ENCODE measurements around the gene STAB1. TPM values are rescaled to one million over a fixed set of nuclear protein-coding genes. Genes with fewer than 3 reads are reported as not detected.

The STAB1 gene
- total and polyA plus RNA-seq, 2 of the 8 experiments (the other 6 are each of a cell fraction or from before 2014, with no cell fraction given): 1.0 to 1.9 TPM

- H3K9me3 ChIP-seq (ENCODE audit: insufficient read depth in 2 of 2, low read depth in 1 of 2, low read length in 1 of 2): no peaks in the 10 kb centered on the region
- no peak overlapping the region for H4K5ac ChIP-seq (ENCODE audit: insufficient read length, low read depth, low read length)
- H3K9ac ChIP-seq (replicated peaks in 1 of 4; ENCODE audit: extremely low read depth in 1 of 4, low read depth in 3 of 4, low read length in 3 of 4): no peak overlapping the region
- DNase-seq (ENCODE audit: low read depth in 1 of 2, low spot score in 2 of 2): no peak
- H3K23me2 ChIP-seq (ENCODE audit: low read depth, low read length): no peaks in the 10 kb centered on the region
- no peak overlapping the region for H3K14ac ChIP-seq (ENCODE audit: insufficient read length)
- no peak overlapping the region for H2AFZ ChIP-seq (ENCODE audit: low read length)
- no peak overlapping the region for H3K18ac ChIP-seq (ENCODE audit: extremely low read depth, low read length)
- no peak overlapping the region for H2AK5ac ChIP-seq (ENCODE audit: low read depth, low read length)
- FAIRE-seq: no peak
- H3K36me3 ChIP-seq (ENCODE audit: control insufficient read depth in 2 of 4, insufficient read depth in 4 of 4, low read length in 3 of 4): peaks cover 27 to 62% (median 42%) of the 10 kb centered on the region in 4 experiments
- H2BK20ac ChIP-seq (ENCODE audit: low read length): no peak overlapping the region
- H4K8ac ChIP-seq (ENCODE audit: extremely low read depth, insufficient read depth, low read length): no peak overlapping the region
- peaks cover 0 to 3% (median 0%) of the 10 kb centered on the region in 4 experiments; a peak in 1 of 7 replicates for H3K4me1 ChIP-seq (replicated peaks in 1 of 4; ENCODE audit: control insufficient read depth in 3 of 4, insufficient read depth in 4 of 4, low read length in 3 of 4)
- no peak overlapping the region for H3K4ac ChIP-seq (replicated peaks; ENCODE audit: insufficient read length, low read depth, low read length)
- no peaks in the 10 kb centered on the region for H3K27me3 ChIP-seq (replicated peaks in 1 of 4; ENCODE audit: control insufficient read depth in 3 of 4, extremely low read depth in 1 of 4, insufficient read depth in 3 of 4, low read length in 3 of 4)
- H3K4me2 ChIP-seq (ENCODE audit: insufficient read depth in 1 of 2, low read depth in 2 of 2, low read length in 2 of 2): no peak overlapping the region
- no peak overlapping the region for H3K56ac ChIP-seq (replicated peaks; ENCODE audit: insufficient read length, low read depth, low read length)
- no peak overlapping the region for H2BK5ac ChIP-seq (ENCODE audit: low read depth, low read length)
- no peak overlapping the region for H3K23ac ChIP-seq (ENCODE audit: insufficient read length)
- no peak overlapping the region for H2BK15ac ChIP-seq (ENCODE audit: low read length)
- no peak overlapping the region for H3K27ac ChIP-seq (ENCODE audit: low read depth, low read length)
- ChIA-PET CTCF (ENCODE audit: partially characterized antibody) (no interaction called here), POLR2A (ENCODE audit: partially characterized antibody) (interaction anchor here (0.8 to 3.5 kb wide), 5 partner anchors 8 to 57 kb away, joined by 3 to 16 read pairs (median 16); partner anchors contain the start of gene UQCC5)
- H3K79me1 ChIP-seq (ENCODE audit: low read depth, low read length): peaks cover 9% of the 10 kb centered on the region
- H3K79me2 ChIP-seq (ENCODE audit: control insufficient read depth in 1 of 2, insufficient read depth in 2 of 2, low read length in 2 of 2): 0 out of 4 replicates have a peak, but pooled peaks cover 0 to 2% of the 10 kb centered on the region in 2 experiments
- H4K20me1 ChIP-seq (replicated peaks in 1 of 2; ENCODE audit: control insufficient read depth in 1 of 2, insufficient read depth in 2 of 2, low read length in 2 of 2): peaks cover 5 to 34% of the 10 kb centered on the region in 2 experiments
- no peak overlapping the region for H2BK12ac ChIP-seq (ENCODE audit: low read depth, low read length)
- H4K91ac ChIP-seq (replicated peaks; ENCODE audit: insufficient read length, low read length): no peak overlapping the region
- H2BK120ac ChIP-seq (replicated peaks; ENCODE audit: low read depth, low read length): no peak overlapping the region
- no peak overlapping the region for H3K4me3 ChIP-seq (ENCODE audit: extremely low read depth in 1 of 4, insufficient read depth in 2 of 4, low read depth in 3 of 4, low read length in 4 of 4)
- WGBS, 2 experiments (ENCODE audit: extremely low coverage in 1 of 2, insufficient coverage in 1 of 2, insufficient read length in 1 of 2, insufficient replicate concordance in 2 of 2, low coverage in 1 of 2, low lambda C conversion rate in 2 of 2, missing lambda C conversion rate in 1 of 2): 98% methylated on average over 17 of the region's 18 CpGs; no CpG with 5 or more reads in 1 of the 2 experiments
Measured at GRCh38 chr3:52524258-52524751, 29.2 kb downstream of the STAB1 start.
